A549 (cell line): ENCODE measurements around the gene ARID3A. TPM values are rescaled to one million over a fixed set of nuclear protein-coding genes. Genes with fewer than 3 reads are reported as not detected.

Source experiments
- ATAC-seq, 2 experiments: fragments of 200-7000 bp in 1 of 2; fragments of >200 bp in 1 of 2; cut with Nextera tagmentation in 1 of 2; cut with Tn5 transposase in 1 of 2; 3 replicates each; pipeline versions ENCODE4 v1.8.0 to v1.9.1; 2018 to 2020; ENCODE audit warnings: mild to moderate bottlenecking in 1 of 2, moderate library complexity in 1 of 2
- CTCF ChIA-PET: fragments of 300-600 bp; sonication (Branson Sonifier 250); formaldehyde crosslinking; extraction: SDS; loops from one replicate; lab custom pipeline; 2021; ENCODE audit warnings: antibody characterized with exemption, inconsistent platforms; lab: Yijun Ruan, JAX
- POLR2A ChIA-PET: fragments of 350-600 bp; formaldehyde crosslinking; extraction: SDS; loops from one replicate; lab custom pipeline; 2021; ENCODE audit warnings: antibody characterized with exemption, inconsistent platforms; lab: Yijun Ruan, JAX
- DNase-seq, 2 experiments: peaks; one replicate each; pipeline versions ENCODE4 v3.0.0 to v3.0.0-alpha.2; 2011 to 2016; ENCODE audit warnings: low read depth in 1 of 2, low spot score in 1 of 2
- FAIRE-seq: peaks from 2 replicates; lab custom pipeline; 2011; peaks lifted over from hg19 to GRCh38; lab: Jason Lieb, UNC
- H3K27ac ChIP-seq, 2 experiments: fragments of >200 bp; sonication (Bioruptor Twin); formaldehyde crosslinking; 3 replicates each; pipeline ENCODE4 v1.5.1; 2016 to 2017
- H3K4me1 ChIP-seq: fragments of >200 bp; sonication (Bioruptor Twin); formaldehyde crosslinking; 3 replicates; pipeline ENCODE4 v1.6.1; 2016
- H3K4me2 ChIP-seq: fragments of >200 bp; sonication (Bioruptor Twin); formaldehyde crosslinking; 3 replicates; pipeline ENCODE4 v1.6.1; 2016
- H3K4me3 ChIP-seq: fragments of >200 bp; sonication (Bioruptor Twin); formaldehyde crosslinking; 3 replicates; pipeline ENCODE4 v1.5.1; 2016
- H3K9me3 ChIP-seq: fragments of >200 bp; sonication (Bioruptor Twin); formaldehyde crosslinking; 3 replicates; pipeline ENCODE4 v1.6.1; 2016
- BHLHE40 ChIP-seq: IDR thresholded peaks from 2 replicates; pipeline ENCODE4 v1.6.1; 2012; ENCODE audit warnings: low read depth, low read length, inconsistent platforms
- EP300 ChIP-seq, 2 experiments: fragments of >200 bp; sonication (Bioruptor Twin); formaldehyde crosslinking; IDR thresholded peaks; 2 replicates in 1 of 2; 3 replicates in 1 of 2; pipeline ENCODE4 v1.6.1; 2016 to 2017
- ESRRA ChIP-seq: fragments of 150-350 bp; IDR thresholded peaks from 2 replicates; pipeline ENCODE4 v1.6.1; 2014; ENCODE audit warnings: mild to moderate bottlenecking, low read length, borderline replicate concordance
- FOSB ChIP-seq: fragments of 250-450 bp; sonication (Bioruptor Pico); IDR thresholded peaks from 2 replicates; pipeline ENCODE4 v1.5.0; 2020; ENCODE audit warnings: mild to moderate bottlenecking, moderate library complexity
- FOSL2 ChIP-seq, 2 experiments: fragments of 450-650 bp in 1 of 2; fragments of >200 bp in 1 of 2; sonication (Bioruptor Twin) in 1 of 2; formaldehyde crosslinking; IDR thresholded peaks; 2 replicates each; pipeline versions ENCODE4 v1.5.0 to v1.6.1; 2016 to 2020; ENCODE audit warnings: mild to moderate bottlenecking in 1 of 2, moderate library complexity in 1 of 2
- HDAC2 ChIP-seq: fragments of 200-600 bp; sonication (generic); IDR thresholded peaks from 2 replicates; pipeline ENCODE4 v1.6.1; 2016
- HEYL ChIP-seq: fragments of 250-450 bp; sonication (Bioruptor Pico); IDR thresholded peaks from 2 replicates; pipeline ENCODE4 v1.8.0; 2021; ENCODE audit warnings: mild to moderate bottlenecking, moderate library complexity
- HOXB13 ChIP-seq: fragments of 250-450 bp; sonication (Bioruptor Pico); IDR thresholded peaks from 2 replicates; pipeline ENCODE4 v1.5.0; 2020; ENCODE audit warnings: low read depth, mild to moderate bottlenecking, moderate library complexity
- JUN ChIP-seq, 2 experiments: fragments of >200 bp; sonication (Bioruptor Twin); formaldehyde crosslinking; IDR thresholded peaks; 2 replicates in 1 of 2; 3 replicates in 1 of 2; pipeline ENCODE4 v1.6.1; 2016 to 2017
- KDM1A ChIP-seq: fragments of 200-600 bp; sonication (generic); IDR thresholded peaks from 2 replicates; pipeline ENCODE4 v1.6.1; 2016; ENCODE audit warnings: low read depth, mild to moderate bottlenecking
- KDM5A ChIP-seq: fragments of 200-600 bp; sonication (generic); IDR thresholded peaks from 2 replicates; pipeline ENCODE4 v1.6.1; 2016; ENCODE audit warnings: antibody characterized with exemption, mild to moderate bottlenecking
- POLR2AphosphoS2 ChIP-seq: conservative IDR thresholded peaks from 2 replicates; pipeline ENCODE4 v1.6.1; 2012; ENCODE audit warnings: low read length, improper control_type of control experiment, inconsistent platforms
- RARB ChIP-seq: fragments of 250-450 bp; sonication (Bioruptor Pico); IDR thresholded peaks from 2 replicates; pipeline ENCODE4 v1.8.0; 2021; ENCODE audit warnings: mild to moderate bottlenecking, moderate library complexity
- RCOR1 ChIP-seq: fragments of 150-350 bp; IDR thresholded peaks from 2 replicates; pipeline ENCODE4 v1.6.1; 2014; ENCODE audit warnings: antibody characterized with exemption, low read length, low read depth
- RFX5 ChIP-seq: fragments of 450-650 bp; IDR thresholded peaks from 2 replicates; pipeline ENCODE4 v1.7.1; 2014; ENCODE audit warnings: antibody characterized with exemption, mild to moderate bottlenecking, moderate library complexity
- RNF2 ChIP-seq: fragments of 200-600 bp; sonication (generic); IDR thresholded peaks from 2 replicates; pipeline ENCODE4 v1.6.1; 2016; ENCODE audit warnings: low read depth, mild to moderate bottlenecking, antibody characterized with exemption, moderate library complexity, borderline replicate concordance
- TFCP2L1 ChIP-seq: fragments of 250-450 bp; sonication (Bioruptor Pico); IDR thresholded peaks from 2 replicates; pipeline ENCODE4 v1.5.0; 2021; ENCODE audit warnings: mild to moderate bottlenecking
- ZNF302 ChIP-seq: fragments of 250-450 bp; sonication (Bioruptor Pico); IDR thresholded peaks from 2 replicates; pipeline ENCODE4 v1.9.0; 2021; ENCODE audit warnings: inconsistent platforms, mild to moderate bottlenecking, moderate library complexity
- WGBS: methylation state at CpG from one replicate; pipeline ENCODE4 v1.1.6; 2017; ENCODE audit errors: missing lambda C conversion rate; 5-methylcytosine and 5-hydroxymethylcytosine counted together
- polyA plus RNA-seq, 4 experiments: library from polyadenylated mRNA; depleted of rRNA in 3 of 4; stranded (reverse); fragments of >200 nt; fragmentation: RNase III in 1 of 4; extraction: RNeasy Plus Mini Kit Qiagen cat#74134 plus additional on column Dnase treatment in 1 of 4; gene quantifications; 2 replicates in 3 of 4; 3 replicates in 1 of 4; pipeline ENCODE4 v1.2.3, GENCODE V29; 2011 to 2017
- TF ChIP-seq, protein P1 (sequence below): fragments of 250-450 bp; sonication (Bioruptor Pico); IDR thresholded peaks from 2 replicates; pipeline ENCODE4 v1.5.0; 2020; ENCODE audit warnings: low read depth, mild to moderate bottlenecking, moderate library complexity
- TF ChIP-seq, protein P2 (sequence below): fragments of 150-350 bp; IDR thresholded peaks from 2 replicates; pipeline ENCODE4 v1.6.1; 2014; ENCODE audit warnings: low read depth, mild to moderate bottlenecking, low read length
- TF ChIP-seq, protein P3 (sequence below): fragments of >200 bp; sonication (Bioruptor Twin); formaldehyde crosslinking; IDR thresholded peaks from 2 replicates; pipeline ENCODE4 v1.6.1; 2016
- TF ChIP-seq, protein P4 (sequence below): IDR thresholded peaks from 2 replicates; pipeline ENCODE4 v1.6.1; 2012
- TF ChIP-seq, protein P5 (sequence below): fragments of >200 bp; sonication (Bioruptor Twin); formaldehyde crosslinking; IDR thresholded peaks from 3 replicates; pipeline ENCODE4 v1.6.1; 2016
- TF ChIP-seq, protein P6 (sequence below): IDR thresholded peaks from 2 replicates; pipeline ENCODE4 v1.6.1; 2012
- TF ChIP-seq, protein P7 (sequence below): IDR thresholded peaks from 2 replicates; pipeline ENCODE4 v1.6.1; 2012; ENCODE audit warnings: low read depth, borderline replicate concordance

Gene ARID3A
- polyA plus RNA-seq, 2 of the 4 experiments (the other 2 are of a cell fraction), result 3.3 to 6.1 TPM

DNA sequence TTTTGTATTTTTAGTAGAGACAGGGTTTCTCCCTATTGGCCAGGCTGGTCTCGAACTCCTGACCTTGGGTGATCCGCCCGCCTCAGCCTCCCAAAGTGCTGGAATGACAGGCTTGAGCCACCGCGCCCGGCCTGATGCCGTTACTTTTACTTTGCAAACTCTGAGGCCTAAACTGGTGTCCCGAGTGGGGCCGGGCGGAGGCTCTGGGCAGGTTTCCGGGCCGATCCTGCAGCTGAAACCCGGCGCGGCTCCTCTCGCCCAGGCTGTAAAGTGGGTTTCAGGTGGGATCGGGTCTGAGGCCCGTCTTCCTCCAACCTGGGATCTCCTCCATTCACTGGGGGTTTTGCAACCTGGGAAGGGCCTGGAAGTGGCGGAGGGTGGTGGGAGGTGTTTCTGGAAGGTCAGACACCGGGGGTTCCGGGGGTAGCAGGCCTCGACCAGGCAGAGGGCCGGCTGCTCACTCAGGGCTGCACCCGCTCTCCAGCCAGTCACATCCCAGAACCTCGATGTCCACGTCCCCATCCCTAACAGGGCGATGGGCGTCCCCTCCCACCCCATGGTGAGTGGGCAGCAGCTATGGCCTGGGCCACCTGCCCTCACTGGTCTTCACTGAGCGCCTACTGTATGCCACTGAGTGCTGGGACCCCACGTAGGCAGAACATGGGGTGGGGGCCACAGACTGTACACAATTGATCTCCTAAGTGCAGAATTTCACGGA, 37.0 kb downstream of the ARID3A start:
- ChIA-PET POLR2A (no interaction called here), CTCF (interaction anchor here (2.1 kb wide), 1 partner anchor 21 kb away, joined by 5 read pairs; the partner anchor contains the start of gene WDR18)
- H3K4me1 ChIP-seq, result peaks cover 31% of the 10 kb centered on the region
- H3K4me3 ChIP-seq, result no peak overlapping the region
- TF ChIP-seq, protein P1, sequence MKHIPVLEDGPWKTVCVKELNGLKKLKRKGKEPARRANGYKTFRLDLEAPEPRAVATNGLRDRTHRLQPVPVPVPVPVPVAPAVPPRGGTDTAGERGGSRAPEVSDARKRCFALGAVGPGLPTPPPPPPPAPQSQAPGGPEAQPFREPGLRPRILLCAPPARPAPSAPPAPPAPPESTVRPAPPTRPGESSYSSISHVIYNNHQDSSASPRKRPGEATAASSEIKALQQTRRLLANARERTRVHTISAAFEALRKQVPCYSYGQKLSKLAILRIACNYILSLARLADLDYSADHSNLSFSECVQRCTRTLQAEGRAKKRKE (CRISPR knock-in tag), result no peak
- TF ChIP-seq ESRRA (no peak), BHLHE40 (no peak), RARB (CRISPR knock-in tag) (no peak), HEYL (CRISPR knock-in tag) (no peak), TFCP2L1 (no peak), EP300 (IDR thresholded peaks at IDR 0.05) (no peak), FOSB (no peak), RNF2 (no peak), JUN (IDR thresholded peaks at IDR 0.05) (no peak), RFX5 (no peak)
- TF ChIP-seq, protein P2, sequence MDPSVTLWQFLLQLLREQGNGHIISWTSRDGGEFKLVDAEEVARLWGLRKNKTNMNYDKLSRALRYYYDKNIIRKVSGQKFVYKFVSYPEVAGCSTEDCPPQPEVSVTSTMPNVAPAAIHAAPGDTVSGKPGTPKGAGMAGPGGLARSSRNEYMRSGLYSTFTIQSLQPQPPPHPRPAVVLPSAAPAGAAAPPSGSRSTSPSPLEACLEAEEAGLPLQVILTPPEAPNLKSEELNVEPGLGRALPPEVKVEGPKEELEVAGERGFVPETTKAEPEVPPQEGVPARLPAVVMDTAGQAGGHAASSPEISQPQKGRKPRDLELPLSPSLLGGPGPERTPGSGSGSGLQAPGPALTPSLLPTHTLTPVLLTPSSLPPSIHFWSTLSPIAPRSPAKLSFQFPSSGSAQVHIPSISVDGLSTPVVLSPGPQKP, result no peak
- TF ChIP-seq, protein P3, sequence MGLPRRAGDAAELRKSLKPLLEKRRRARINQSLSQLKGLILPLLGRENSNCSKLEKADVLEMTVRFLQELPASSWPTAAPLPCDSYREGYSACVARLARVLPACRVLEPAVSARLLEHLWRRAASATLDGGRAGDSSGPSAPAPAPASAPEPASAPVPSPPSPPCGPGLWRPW, result no peak
- TF ChIP-seq, protein P4, sequence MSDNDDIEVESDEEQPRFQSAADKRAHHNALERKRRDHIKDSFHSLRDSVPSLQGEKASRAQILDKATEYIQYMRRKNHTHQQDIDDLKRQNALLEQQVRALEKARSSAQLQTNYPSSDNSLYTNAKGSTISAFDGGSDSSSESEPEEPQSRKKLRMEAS, result no peak
- TF ChIP-seq, protein P5, sequence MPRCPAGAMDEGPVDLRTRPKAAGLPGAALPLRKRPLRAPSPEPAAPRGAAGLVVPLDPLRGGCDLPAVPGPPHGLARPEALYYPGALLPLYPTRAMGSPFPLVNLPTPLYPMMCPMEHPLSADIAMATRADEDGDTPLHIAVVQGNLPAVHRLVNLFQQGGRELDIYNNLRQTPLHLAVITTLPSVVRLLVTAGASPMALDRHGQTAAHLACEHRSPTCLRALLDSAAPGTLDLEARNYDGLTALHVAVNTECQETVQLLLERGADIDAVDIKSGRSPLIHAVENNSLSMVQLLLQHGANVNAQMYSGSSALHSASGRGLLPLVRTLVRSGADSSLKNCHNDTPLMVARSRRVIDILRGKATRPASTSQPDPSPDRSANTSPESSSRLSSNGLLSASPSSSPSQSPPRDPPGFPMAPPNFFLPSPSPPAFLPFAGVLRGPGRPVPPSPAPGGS, result no peak
- DNase-seq, result no peak
- H3K9me3 ChIP-seq, result no peaks in the 10 kb centered on the region
- no peak for ATAC-seq
- H3K4me2 ChIP-seq, result 0 out of 3 replicates have a peak overlapping the region, but pooled peaks have one; percentile 44
- peak overlapping the region in 1 of 2 experiments; percentile 52; a peak in 3 of 6 replicates for H3K27ac ChIP-seq
- WGBS, result 91% methylated on average over 13 of the region's 31 CpGs
- FAIRE-seq, result no peak

DNA sequence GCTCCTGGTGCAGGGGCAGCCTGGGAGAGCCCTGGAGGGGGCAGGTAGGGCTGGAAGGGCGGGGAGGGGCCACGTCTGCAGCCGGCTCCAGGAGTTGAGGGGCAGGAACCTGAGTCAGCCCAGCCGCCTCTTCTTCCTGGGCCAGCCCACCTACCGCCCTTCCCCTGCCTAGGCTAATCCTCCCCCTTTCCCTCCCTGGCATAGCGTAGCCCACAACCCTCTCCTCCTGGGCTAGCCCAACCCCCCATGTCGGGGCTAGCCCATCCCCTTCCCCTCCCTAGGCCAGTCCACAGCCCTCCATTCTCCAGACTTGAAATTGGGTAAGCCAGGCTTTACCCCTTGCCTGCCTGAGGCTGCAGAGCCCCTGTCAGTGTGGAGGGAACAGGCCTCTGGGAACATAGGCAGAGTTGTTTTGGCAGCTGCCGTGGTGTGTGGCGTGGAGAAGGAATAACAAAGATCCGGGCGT, 37.7 kb downstream of the ARID3A start:
- DNase-seq (no peak), FAIRE-seq (no peak), ATAC-seq (no peak)
- H3K4me2 ChIP-seq, result no peak overlapping the region
- H3K9me3 ChIP-seq, result no peaks in the 10 kb centered on the region
- WGBS, result 86% methylated on average over 8 of the region's 11 CpGs
- H3K27ac ChIP-seq, result no peak overlapping the region
- peaks cover 28% of the 10 kb centered on the region for H3K4me1 ChIP-seq
- no peak overlapping the region for H3K4me3 ChIP-seq
- ChIA-PET CTCF (interaction anchor here (2.1 kb wide), 1 partner anchor 20 kb away, joined by 5 read pairs; the partner anchor contains the start of gene WDR18), POLR2A (no interaction called here)
- no peak for TF ChIP-seq POLR2AphosphoS2
- TF ChIP-seq, protein P6, sequence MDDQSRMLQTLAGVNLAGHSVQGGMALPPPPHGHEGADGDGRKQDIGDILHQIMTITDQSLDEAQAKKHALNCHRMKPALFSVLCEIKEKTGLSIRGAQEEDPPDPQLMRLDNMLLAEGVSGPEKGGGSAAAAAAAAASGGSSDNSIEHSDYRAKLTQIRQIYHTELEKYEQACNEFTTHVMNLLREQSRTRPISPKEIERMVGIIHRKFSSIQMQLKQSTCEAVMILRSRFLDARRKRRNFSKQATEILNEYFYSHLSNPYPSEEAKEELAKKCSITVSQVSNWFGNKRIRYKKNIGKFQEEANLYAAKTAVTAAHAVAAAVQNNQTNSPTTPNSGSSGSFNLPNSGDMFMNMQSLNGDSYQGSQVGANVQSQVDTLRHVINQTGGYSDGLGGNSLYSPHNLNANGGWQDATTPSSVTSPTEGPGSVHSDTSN, result no peak
- no peak for TF ChIP-seq RCOR1
- TF ChIP-seq HDAC2, result no peak
- no peak for TF ChIP-seq ZNF302
- TF ChIP-seq FOSL2 (IDR thresholded peaks at IDR 0.05), result no peak
- TF ChIP-seq FOSL2 (CRISPR knock-in tag; IDR thresholded peaks at IDR 0.05), result no peak
- TF ChIP-seq KDM1A, result no peak
- TF ChIP-seq BHLHE40, result no peak
- no peak for TF ChIP-seq HOXB13 (CRISPR knock-in tag)
- TF ChIP-seq, protein P2, result no peak
- TF ChIP-seq RARB (CRISPR knock-in tag), result no peak
- TF ChIP-seq, protein P7, sequence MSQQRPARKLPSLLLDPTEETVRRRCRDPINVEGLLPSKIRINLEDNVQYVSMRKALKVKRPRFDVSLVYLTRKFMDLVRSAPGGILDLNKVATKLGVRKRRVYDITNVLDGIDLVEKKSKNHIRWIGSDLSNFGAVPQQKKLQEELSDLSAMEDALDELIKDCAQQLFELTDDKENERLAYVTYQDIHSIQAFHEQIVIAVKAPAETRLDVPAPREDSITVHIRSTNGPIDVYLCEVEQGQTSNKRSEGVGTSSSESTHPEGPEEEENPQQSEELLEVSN, result no peak
- TF ChIP-seq RFX5, result no peak
- no peak for TF ChIP-seq KDM5A
